GM18858 (cell line): ENCODE results near the gene ZNF683.
"Not testable (repeated sequence)": the region's sequence is repeated elsewhere in the genome, so short reads cannot be mapped to it uniquely, and the experiment has no call there.

Experiments
- ATAC-seq: cut with Tn5 transposase; IDR thresholded peaks from one replicate; pipeline ENCODE4 v1.9.1; 2021; ENCODE audit not compliant: unreplicated experiment

ZNF683 gene

DNA sequence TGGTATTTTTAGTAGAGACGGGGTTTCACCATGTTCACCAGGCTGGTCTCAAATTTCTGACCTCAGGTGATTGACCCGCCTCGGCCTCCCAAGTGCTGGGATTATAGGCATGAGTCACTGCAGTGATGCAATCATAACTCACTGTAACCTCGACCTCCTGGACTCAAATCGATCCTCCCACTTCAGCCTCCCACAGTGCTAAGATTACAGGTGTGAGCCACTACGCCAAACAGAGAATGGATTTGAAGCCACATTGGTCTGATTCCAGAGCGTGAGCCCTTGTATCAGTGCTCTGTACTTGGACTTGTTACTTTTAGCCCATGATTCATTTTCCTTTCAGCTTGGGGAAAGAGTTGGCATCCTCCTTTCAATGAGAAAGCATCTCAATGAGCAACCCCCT lies 14.9 kb upstream of the ZNF683 start:
- no peak for ATAC-seq

DNA sequence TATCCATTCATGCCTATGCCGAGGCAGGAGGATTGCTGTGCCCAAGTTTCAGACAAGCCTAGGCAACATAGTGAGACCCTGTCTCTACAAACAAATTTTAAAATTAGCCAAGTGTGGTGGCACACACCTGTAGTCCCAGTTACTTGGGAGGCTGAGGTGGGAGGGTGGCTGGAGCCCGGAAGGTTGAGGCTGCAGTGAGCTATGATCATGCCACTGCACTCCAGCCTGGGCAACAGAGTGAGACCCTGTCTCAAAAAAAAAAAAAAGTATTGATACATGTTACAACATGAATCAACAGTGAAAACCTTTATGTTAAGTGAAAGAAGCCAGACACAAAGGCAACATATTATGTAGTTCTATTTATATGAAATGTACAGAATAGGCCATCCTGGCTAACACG lies 12.5 kb upstream of the ZNF683 start:
- not testable (repeated sequence) for ATAC-seq

DNA sequence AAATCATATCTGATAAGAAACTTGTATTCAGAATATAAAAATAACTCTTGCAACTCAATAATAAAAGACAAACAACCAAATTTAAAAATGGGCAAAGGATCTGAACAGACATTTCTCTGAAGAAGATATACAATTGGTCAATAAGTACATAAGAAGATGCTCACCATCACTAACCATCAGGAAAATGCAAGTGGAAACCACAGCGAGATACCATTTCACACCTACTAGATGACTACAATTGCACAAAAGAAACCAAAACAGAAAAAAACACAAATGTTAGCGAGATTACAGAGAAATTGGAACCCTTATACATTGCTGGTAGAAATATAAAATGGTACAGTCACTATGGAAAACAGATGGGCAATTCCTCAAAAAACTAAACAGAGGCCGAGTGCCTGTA lies 11.5 kb upstream of the ZNF683 start:
- no peak for ATAC-seq

DNA sequence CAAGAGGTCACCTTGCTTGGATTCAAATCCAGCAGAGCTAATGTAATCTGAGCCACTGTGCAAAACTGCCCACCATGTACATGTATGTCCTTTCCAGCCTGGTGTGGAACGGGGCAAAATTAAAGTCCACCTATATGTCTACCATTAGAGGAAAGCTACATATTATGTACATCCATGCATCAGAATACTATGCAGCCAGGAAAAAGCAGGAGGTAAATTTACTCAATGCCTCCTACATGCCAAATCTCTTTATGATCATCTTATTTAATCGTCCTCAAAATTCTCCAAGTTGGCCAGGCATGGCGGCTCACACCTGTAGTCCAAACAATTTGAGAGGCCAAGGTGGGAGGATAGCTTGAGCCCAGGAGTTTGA lies 6.3 kb upstream of the ZNF683 start:
- ATAC-seq, result no peak

DNA sequence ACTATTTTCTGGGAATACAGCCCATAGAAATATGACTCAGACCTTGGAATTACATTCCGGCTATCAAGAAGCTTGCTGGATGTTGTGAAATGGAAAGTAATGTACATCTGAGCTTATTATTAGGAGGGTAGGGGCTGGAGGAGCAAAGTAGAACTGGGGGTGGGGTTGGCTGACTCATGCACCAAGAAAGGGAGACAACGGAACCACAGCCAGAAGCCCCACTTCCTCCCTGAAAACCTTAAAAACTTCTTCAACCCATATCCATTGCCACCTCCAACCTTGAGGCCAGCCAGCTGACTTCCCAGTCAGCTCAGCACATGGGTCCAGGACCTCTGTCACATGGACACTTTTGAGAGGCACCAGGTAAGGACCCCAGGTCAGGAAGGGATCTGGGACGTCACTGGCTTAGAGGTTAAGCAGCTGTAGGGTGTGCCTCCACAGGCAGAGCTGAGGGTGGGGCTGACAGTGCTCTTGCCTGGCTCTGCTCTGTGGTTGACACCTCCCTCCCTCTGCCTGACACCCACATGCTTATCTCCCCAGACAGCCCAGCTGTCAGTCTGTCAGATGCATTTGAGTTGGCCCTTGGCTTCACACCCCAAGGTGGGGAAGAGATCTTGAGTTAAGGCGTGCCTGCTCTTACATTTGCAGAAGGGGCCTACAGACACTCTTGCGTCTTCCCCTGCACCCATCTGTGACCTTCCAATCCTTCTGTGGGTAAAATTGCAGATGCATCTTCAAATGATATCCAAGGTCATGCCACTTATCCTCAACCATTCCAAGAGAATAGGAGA lies 5.7 kb upstream of the ZNF683 start:
- peak; percentile 65 for ATAC-seq

DNA sequence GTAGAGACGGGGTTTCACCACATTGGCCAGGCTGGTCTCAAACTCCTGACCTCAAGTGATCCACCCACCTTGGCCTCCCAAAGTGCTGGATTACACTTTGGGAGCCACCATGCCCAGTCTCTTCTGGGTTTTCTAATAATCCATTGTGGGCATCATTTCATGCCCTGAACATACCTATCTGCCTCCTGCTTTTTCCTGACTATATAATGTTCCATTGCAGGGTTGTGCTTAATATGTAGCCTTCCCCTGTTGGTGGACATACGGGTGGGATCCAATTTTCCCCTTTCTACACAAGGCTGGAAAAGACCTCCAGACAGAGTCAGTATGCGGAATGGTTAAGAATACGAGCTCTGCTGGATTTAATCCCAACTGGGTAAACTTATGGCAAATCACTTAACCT lies 3.5 kb upstream of the ZNF683 start:
- no peak for ATAC-seq

DNA sequence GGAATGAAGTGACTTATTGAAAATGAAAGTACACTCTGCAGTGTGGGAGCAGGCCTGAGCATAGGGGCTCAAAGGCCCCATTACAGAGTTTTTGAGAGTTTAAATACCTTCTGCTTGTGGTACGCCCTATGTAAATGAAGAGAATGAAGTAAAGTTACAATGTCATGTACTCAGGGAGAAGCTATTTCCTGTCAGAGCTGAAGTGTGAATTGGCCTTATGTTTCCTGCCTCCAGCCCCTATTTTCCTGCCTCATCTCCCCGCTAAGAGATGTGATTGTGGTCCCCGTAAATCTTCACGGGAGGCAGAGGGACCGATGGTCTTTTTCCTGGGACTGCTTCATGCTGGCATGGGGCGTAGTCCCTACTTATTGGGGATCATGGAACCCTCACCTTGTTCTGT lies 2.5 kb upstream of the ZNF683 start:
- ATAC-seq, result no peak

DNA sequence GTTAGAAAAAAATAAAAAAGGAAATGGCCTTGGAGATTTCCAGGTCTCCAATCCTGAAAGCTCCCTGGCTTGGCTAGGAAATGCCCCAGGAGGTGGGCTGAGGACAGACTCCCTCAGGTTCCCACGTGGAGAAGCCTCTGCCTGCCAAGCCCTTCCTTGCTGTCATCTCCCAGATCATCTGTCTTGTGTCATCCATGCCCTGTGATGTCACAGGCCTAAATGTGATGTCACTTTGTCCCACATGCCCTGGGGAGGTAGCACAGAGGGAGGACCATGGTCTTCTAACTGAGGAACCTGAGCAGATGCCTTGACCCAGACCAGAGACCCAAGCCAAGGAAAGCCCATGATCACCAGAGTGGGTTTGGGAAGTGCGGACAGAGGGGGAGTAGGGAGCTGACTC lies 1.8 kb upstream of the ZNF683 start:
- ATAC-seq, result not testable (repeated sequence)

DNA sequence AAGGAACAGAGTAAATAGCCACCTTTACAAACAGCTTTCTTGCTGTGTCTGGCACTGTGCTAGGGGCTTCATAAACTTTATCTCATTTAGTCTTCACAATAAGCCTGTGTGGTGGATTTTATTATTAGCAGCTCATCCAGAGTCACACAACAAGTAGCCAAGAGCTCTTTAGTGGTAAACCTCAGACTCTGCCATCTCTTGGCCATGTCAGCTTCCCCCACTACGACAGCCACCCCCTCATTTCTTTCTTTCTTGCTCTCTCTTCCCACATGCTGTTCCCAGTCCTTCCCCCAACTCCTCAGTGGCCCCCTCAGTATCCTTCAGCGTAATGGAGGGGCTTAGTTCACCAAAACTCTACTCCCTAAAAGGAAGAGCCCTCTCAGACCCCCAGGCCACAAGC lies 1.2 kb upstream of the ZNF683 start:
- no peak for ATAC-seq

DNA sequence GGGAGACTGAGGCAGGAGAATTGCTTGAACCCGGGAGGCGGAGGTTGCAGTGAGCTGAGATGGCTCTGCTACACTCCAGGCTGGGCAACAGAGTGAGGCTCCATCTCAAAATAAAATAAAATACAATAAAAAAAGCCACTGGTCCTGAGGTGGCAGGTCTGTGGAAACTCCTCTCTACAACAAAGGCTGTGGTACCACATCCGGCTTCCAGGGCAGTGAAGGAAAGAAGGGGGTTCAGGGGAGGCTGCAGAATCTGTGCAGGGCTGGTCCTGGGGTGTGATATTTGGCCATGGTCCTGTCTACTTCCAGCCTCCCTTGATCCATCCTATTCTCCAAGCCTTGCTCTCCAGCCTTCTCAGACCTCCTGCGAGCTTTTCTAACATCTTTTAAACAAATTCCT lies 731 bp upstream of the ZNF683 start:
- ATAC-seq, result no peak

DNA sequence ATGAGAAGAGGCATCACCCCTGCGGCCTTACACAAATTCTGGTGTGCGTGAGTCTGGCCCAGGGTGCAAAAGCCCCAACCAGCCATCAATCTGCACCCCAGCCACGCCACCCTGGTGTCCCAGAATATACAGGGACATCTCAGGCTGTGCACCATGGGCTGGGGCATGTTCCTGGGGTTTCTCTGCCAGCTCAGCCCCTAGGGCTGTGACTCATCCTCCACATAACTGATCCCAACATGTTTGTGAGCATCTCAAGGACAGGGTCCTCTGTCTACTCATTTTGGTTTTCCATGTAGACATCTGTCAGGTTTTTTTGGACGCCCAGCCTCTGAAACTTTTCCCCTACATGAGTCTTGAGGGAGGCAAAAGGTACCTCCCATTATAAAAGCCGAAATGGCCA lies 511 bp downstream of the ZNF683 start:
- ATAC-seq, result no peak

DNA sequence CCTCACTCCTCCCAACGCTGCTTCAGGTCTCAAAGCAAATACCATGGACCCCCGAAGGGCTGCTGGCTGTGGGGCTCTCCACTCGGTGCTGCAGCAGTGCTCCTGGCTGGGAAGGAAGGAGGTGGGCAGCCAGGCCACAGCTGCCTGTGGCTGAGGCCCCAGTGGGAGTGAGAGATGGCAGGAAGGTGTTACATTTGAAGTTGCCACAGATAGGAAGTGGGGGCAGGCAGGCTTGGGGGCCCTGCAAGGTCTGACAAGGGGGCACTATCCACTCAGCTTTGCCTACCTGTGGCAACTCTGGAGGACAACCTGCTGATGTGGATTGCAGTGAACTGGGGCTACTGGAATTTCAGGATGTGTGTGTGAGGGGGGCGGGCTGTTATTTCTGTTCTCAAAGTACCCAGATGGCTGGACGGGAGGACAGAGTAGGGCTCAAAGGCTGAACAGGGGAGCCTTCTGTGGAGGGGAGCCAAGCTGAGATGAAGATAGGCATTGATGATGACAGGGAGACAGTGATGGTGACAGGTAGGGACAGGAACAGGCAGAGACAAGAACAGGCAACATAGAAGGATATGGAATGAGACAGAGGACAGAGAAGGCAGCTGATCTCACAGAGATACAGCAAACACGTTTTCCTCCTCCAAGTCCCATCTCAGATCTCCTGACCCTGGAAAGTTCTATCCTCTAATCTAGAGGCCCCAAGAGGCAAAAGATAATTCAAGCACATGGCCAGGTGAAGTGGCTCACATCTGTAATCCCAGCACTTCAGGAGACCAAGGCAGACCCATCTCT lies 1.8 kb downstream of the ZNF683 start:
- no peak for ATAC-seq

DNA sequence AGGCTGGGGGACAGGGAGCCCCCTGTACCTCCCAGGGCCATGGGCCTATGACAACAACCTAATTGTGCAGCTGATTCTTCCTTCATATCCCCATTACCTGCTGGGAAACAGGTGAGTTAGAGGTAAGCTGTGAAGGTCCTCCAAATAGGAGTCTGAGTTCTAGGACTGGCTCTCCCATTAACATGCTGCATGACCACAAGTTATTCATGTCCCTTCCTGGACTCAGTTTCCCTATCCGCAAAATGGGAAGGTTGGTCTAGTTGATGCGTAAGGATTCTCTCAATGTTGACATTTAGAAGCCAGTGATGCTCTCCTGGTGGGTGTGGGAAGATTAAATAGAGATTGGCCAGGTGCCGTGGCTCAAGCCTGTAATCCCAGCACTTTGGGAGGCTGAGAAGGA lies 4.1 kb downstream of the ZNF683 start:
- no peak for ATAC-seq

DNA sequence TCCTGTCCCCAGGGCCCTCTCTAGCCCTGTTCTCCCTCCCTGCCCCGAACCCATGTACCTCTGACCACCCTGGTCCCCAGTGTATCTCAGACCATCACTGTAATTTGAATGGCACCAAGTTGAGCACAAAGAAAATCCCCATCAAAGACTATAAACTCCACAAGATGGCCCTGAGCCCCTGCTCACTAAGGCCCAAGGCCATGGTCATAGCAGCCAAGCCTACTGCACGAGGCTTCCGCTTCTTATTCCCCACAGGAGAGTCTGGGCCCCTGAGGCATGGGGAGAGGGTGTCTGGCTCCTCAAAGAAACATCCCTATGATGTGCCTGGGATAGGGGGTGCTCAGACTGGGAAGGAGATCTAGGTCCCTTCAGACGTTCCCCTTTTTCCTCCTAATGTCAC lies 4.5 kb downstream of the ZNF683 start:
- no peak for ATAC-seq

DNA sequence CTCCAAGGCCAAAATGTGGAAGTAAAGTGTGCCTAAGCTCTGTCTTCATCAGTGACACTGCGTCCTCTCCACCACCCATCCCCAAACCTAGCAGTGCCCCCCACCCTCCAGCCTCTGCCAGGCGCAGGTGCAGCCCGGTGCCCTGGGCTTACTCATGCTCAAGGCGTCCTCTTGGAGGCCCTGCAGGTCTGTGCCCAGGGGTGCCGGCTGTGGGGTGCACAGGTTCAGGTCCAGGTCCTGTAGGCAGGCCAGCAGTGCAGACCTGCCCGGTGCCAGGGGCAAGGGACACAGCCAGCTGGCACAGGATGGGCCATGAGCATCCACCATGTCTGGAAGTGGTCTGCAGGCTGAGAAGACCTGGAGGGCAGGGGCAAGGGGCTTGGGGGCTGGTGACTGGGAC lies 5.1 kb downstream of the ZNF683 start:
- ATAC-seq, result no peak

DNA sequence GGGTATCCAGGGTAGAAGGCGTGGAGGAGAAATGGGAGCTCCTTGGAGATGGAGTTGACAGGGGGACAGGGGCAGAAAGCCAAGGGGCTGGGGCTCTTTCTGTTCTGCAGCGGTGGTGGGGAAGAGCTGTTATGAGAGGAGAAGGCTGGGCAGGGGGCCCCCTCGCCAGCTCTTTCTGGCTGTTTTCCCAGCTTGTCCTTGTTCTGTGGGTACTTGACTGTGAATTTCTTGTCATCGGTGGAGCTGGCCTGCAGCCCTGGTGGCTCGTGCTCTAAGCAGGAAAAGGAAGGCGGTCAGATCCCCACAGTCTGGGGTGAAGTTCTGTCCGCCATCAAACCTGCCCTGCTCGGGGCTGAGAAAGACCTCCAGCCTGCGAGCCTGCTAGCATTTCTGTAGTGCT lies 7.6 kb downstream of the ZNF683 start:
- ATAC-seq, result no peak

DNA sequence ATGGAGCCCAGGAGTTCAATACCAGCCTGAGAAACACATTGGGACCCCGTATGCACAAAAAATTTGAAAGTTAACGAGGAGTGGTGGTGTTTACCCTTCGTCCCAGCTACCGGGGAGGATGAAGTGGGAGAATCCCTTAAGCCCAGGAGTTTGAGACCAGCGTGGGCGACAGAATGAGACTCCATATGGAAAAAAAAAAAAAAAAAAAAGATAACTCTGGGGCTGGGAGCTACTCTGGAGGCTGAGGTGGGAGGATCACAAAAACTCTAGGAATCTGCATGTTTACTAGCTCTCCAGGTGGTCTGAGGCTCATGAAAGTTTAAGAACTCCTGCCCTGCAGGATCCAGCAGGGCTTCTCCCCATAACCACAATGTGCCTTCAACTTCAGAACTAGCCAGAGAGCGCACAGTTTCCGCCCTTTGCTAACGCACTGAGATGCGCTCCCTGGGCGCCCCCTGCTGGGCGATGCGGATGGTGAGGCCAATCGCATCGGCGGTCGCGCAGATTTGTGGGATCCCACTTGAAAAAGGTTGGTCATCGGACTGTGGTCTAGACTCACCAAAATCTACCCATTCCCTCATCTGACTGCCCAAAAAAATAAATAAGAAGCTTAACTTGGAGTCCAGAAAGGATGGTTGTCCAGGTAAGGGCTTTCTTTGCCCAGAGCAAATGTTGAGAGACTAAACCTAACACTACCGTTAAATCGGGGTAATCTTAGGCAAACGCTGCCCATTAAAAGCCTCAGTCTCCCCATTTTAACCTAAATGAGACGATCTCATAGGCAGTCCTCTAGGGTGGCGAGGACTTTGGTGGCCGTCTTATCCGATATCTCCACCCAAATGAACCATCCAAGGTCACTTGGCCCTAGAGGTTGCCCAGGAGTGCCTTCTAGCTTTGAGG lies 8.8 kb downstream of the ZNF683 start:
- no peak for ATAC-seq

DNA sequence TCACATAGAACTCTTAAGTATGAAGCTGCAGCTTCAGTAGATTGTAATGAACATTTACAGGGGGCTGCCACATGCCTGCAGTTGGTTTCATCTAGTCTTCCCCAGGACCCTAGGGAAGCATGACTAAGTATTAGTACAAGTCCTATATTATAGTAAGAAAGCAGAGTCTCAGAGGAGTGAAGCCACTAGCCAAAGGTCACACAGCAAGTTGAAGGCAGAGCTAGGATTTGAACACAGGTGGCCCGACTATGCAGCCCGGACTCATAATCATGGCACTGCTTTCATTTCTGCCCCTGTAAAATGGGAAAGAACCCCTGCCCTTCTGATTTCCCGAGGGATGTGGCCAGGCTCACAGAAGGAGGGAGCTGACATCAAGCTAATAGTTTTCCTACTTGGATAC lies 10.2 kb downstream of the ZNF683 start:
- no peak for ATAC-seq

DNA sequence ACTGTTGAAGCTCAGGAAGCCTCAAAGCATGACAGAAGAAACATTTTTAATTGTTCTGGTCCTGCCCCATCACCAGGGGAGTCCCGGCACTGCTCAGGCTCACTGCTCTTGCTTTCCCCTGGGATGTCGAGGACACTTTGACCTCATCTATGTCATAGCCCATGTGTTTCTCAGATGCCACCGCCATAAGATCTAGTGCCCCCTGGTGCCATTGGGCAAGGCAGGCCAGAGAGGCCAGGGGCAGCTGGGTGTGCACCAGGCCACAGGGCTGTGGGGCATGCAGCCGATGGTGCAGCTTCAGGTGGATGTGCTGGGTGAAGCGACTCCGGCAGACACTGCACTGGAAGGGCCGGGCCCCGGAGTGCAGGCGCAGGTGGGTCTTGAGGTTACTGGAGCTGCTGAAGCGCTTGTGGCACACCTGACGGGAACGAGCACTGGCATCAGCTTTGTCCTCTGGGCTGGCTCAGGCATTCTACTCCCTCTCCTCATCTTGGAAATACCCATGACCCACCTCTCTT lies 10.9 kb downstream of the ZNF683 start:
- ATAC-seq, result no peak

DNA sequence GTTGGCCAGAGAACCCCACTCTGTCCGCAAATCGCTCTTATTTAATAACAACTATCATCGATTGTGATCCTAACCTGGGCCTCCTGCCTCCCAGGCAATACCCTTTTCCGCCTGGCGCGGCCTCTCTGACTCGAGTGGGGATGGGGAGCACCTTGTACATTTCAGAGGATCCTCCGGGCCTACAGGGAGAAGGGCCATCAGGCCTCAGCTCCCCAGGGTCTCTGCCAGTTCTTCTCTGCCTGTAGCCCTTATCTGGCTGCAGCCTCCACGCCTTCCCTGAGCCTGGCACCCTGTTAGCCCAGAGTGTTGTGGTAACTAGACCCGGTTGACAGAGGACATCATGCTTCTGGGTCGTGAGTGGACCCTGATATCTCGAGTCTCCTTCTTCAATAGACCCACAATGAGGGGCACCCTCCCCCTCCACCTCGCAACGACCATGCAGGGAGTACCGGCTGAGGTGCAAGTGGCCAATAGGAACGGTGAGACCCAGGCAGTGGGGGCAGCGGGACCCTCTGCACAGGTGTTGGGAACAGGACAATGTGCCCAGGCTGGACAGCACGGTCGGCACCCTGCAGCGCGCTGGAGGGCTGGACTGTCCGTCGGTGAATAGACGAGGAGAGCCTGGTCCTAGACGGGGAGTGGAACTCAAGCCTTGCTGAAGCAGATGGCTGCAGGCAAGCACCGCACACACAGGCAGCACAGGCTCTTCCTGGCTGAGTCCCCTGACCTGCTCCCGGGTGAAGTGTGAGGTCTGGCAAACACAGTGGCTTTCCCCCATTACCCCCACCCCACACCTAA lies 11.5 kb downstream of the ZNF683 start:
- no peak for ATAC-seq
